C4-2B (cell line): Measurements from ENCODE around the gene TUBGCP6.

Experiments used
- CTCF ChIP-seq: fragments of 450-650 bp; conservative IDR thresholded peaks from 2 replicates; pipeline ENCODE4 v1.5.1; 2017; ENCODE audit warnings: mild to moderate bottlenecking
- ZFX ChIP-seq: fragments of 450-650 bp; IDR thresholded peaks from 2 replicates; pipeline ENCODE4 v1.6.1; 2017

GRCh38 chr22:50199251-50199721 is 45.5 kb downstream of the TUBGCP6 start:
- no peak for TF ChIP-seq CTCF
- TF ChIP-seq ZFX, result no peak
